Nephron (organoid): ENCODE results near the gene SLC26A6.

Experiments used
- H3K27ac Mint-ChIP-seq, 3 experiments: 2 replicates each; pipeline ENCODE4 v1.8.0; 2020; ENCODE audit warnings: mixed read lengths in 3 of 3, mild to moderate bottlenecking in 2 of 3, moderate library complexity in 1 of 3
- H3K27me3 Mint-ChIP-seq: 2 replicates; pipeline ENCODE4 v1.8.0; 2021; ENCODE audit warnings: low read depth, mild to moderate bottlenecking, moderate library complexity, mixed read lengths
- H3K36me3 Mint-ChIP-seq: 2 replicates; pipeline ENCODE4 v1.8.0; 2020; ENCODE audit warnings: low read depth, mixed read lengths
- H3K4me1 Mint-ChIP-seq: 2 replicates; pipeline ENCODE4 v1.8.0; 2020; ENCODE audit warnings: mixed read lengths
- H3K4me3 Mint-ChIP-seq, 3 experiments: 2 replicates each; pipeline ENCODE4 v1.8.0; 2020; ENCODE audit warnings: mild to moderate bottlenecking in 3 of 3, mixed read lengths in 3 of 3, moderate library complexity in 2 of 3
- H3K9me3 Mint-ChIP-seq: 2 replicates; pipeline ENCODE4 v1.8.0; 2020; ENCODE audit warnings: mixed read lengths
- TF ChIP-seq, protein P1 (sequence below), 3 experiments: fragments of 200-600 bp; sonication (generic); IDR thresholded peaks; one replicate each; pipeline ENCODE4 v1.5.0; 2021; ENCODE audit warnings: antibody characterized with exemption in 3 of 3; ENCODE audit not compliant: unreplicated experiment in 3 of 3

SLC26A6 gene

DNA sequence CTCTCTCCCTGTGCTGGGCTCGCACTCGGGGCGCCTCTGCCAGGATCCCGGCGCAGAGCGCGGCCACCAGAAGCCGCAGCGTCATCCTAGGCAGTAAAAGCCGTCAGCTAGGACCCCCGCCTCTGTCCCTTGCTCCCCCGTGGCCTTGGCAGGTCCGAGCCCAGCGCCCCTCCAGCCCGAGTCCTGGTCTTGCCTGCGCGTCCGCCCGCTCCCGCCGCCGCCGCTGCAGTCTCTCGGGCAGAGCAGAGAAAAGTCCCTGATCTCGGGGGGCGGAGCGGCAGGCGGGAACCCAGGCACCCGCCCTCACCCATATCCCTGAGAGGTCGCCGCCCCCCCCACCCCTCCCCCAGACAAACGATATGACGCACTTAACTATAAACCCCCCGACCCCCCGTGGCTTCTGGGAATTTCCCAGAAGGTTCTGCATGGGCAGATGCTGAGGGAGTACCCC, 40.2 kb downstream of the SLC26A6 start, which contains the start of gene COL7A1:
Gene COL7A1 (minus strand): TSS at position 255 of the 451 bp plus-strand sequence. CDS start 170 bp downstream, at position 85.
- Mint-ChIP-seq H3K4me1 (peaks cover 31% of the 10 kb centered on the region), H3K27me3 (no peaks in the 10 kb centered on the region), H3K27ac (peak within 1 kb of the TSS; percentile 41 to 57 (median 46)), H3K9me3 (no peaks in the 10 kb centered on the region), H3K36me3 (peaks cover 20% of the 10 kb centered on the region), H3K4me3 (peak within 1 kb of the TSS in 1 of 3 experiments; percentile 14)
- TF ChIP-seq, protein P1, sequence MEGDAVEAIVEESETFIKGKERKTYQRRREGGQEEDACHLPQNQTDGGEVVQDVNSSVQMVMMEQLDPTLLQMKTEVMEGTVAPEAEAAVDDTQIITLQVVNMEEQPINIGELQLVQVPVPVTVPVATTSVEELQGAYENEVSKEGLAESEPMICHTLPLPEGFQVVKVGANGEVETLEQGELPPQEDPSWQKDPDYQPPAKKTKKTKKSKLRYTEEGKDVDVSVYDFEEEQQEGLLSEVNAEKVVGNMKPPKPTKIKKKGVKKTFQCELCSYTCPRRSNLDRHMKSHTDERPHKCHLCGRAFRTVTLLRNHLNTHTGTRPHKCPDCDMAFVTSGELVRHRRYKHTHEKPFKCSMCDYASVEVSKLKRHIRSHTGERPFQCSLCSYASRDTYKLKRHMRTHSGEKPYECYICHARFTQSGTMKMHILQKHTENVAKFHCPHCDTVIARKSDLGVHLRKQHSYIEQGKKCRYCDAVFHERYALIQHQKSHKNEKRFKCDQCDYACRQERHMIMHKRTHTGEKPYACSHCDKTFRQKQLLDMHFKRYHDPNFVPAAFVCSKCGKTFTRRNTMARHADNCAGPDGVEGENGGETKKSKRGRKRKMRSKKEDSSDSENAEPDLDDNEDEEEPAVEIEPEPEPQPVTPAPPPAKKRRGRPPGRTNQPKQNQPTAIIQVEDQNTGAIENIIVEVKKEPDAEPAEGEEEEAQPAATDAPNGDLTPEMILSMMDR (IDR thresholded peaks at IDR 0.05; ENCODE audit: unreplicated experiment in 3 of 3), result no peak

DNA sequence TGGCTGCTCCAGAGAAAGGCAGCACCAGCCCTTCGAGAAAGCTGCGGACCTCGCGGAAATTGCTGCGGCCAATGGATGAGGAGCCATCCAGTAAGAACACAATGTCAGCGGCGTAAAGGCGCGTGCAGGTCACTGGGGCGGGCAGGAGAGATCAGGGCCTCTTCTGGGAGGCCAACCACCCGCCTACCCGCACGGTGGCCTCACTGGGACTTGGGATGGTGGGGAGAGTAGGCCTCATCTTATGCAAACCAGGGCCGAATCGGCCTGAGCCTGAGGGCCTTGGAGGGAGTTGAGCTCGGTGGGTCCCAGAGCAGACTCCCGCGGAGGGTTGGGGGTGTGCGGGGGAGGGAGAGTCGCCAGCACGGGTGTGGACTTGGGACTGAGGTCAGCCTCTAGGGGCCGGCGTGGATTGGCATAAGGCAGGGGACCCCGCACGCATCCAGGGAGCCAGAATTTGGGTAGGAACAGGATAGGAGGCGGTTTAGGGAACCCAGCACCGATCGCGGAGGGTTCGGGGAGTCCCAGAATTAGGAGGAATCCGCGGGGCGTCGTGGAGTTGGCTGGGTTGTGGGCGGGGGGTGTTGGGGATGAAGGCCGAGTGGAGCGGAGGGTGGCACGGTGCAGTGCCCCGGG, 40.7 kb downstream of the SLC26A6 start:
- Mint-ChIP-seq H3K9me3 (no peaks in the 10 kb centered on the region), H3K4me1 (peaks cover 30% of the 10 kb centered on the region), H3K36me3 (peaks cover 17% of the 10 kb centered on the region), H3K4me3 (no peak overlapping the region), H3K27me3 (no peaks in the 10 kb centered on the region), H3K27ac (no peak overlapping the region)
- TF ChIP-seq, protein P1 (IDR thresholded peaks at IDR 0.05; ENCODE audit: unreplicated experiment in 3 of 3), result no peak

DNA sequence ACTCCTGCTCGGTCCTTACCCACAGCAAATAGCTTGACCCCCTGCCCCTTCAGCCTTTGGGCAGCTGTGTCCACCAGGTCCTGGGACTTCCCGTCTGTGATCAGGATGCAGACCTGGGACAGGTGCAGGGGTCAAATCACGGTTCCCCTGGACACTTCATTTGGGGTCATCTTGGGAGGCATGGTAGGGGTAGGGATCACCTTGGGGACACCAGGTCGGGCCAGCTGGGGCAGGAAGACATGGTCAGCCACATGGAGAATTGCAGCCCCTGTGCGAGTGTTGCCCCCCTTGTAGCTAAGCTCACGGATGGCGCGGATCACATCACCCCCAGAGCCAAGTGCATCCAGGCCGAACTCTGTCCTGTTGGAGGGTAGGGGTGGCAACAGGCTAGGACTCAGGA, 41.9 kb downstream of the SLC26A6 start:
- peaks cover 7% of the 10 kb centered on the region for H3K36me3 Mint-ChIP-seq
- H3K4me1 Mint-ChIP-seq, result peaks cover 18% of the 10 kb centered on the region
- no peaks in the 10 kb centered on the region for H3K9me3 Mint-ChIP-seq
- TF ChIP-seq, protein P1 (IDR thresholded peaks at IDR 0.05; ENCODE audit: unreplicated experiment in 3 of 3), result no peak
- no peak overlapping the region for H3K4me3 Mint-ChIP-seq
- no peaks in the 10 kb centered on the region for H3K27me3 Mint-ChIP-seq
- no peak overlapping the region for H3K27ac Mint-ChIP-seq

DNA sequence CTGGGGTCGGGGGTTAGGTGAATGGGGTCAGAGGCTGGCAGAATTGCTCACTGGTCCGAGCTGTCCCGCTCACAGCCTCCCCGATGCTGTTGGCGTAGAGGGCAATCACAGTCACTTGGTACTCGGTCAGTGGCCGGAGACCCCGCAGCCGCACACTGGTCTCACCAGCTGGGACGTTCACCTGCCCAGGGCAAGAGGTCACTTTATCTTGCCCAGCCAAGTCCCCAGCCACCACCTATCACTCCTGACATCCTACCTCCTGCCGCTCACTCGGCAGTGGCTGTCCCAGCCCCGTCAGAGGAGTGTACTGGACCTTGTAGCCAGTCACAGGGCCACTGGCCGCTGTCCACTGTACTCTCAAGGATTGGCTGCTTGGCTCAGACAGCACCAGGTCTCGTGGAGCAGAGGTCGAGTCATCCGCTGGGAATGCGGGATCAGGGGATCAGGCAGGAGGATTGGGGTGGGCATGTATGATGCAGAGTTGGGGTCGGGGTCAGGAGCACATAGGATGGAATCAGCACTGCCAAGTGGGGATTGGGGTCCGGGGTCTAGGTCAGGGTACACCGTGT, 42.7 kb downstream of the SLC26A6 start:
- TF ChIP-seq, protein P1 (IDR thresholded peaks at IDR 0.05; ENCODE audit: unreplicated experiment in 3 of 3), result no peak
- Mint-ChIP-seq H3K36me3 (peaks cover 3% of the 10 kb centered on the region), H3K27me3 (no peaks in the 10 kb centered on the region), H3K9me3 (no peaks in the 10 kb centered on the region), H3K4me3 (no peak overlapping the region), H3K4me1 (peaks cover 14% of the 10 kb centered on the region), H3K27ac (no peak overlapping the region)

DNA sequence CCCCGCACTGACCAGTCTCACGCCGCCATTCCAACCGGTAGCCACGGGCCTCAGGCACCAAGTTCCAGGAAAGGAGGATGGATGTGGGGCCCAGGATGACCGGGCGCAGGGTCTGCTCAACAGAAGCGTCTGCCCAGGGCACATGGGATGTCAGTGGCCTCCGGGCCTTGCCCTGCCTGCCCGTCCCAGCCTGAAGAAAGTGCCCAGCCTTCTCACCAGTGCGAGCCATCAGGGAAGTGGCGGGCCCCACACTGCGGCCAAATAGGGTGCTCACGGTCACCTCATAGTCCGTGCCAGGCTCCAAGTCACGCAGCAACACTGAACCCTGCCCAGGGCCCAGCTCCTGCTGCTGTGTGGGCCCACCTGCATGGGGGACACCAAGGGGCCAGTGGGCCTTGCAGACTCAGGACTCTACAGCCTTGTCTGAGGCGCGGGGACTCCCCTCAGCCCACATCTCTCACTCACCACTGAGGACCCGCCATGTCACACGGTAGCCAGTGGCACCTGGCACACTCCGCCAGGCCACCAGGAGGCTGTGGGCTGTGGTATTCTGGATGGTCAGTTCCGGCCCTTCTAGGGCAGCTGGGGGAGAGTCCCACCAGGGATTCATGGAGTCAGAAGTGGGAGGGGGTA, 43.3 kb downstream of the SLC26A6 start:
- no peaks in the 10 kb centered on the region for H3K27me3 Mint-ChIP-seq
- TF ChIP-seq, protein P1 (IDR thresholded peaks at IDR 0.05; ENCODE audit: unreplicated experiment in 3 of 3), result no peak
- H3K9me3 Mint-ChIP-seq, result no peaks in the 10 kb centered on the region
- no peaks in the 10 kb centered on the region for H3K36me3 Mint-ChIP-seq
- H3K4me1 Mint-ChIP-seq, result peaks cover 9% of the 10 kb centered on the region
- no peak overlapping the region for H3K4me3 Mint-ChIP-seq
- no peak overlapping the region for H3K27ac Mint-ChIP-seq
